Spleen (tissue), 7 donors: ENCODE results near the gene ACOX3.

Experiments
- CTCF ChIP-seq, 11 experiments: fragments of 200-600 bp in 7 of 11; fragments of 450-650 bp in 4 of 11; sonication (generic) in 4 of 11; IDR thresholded peaks in 8 of 11; conservative IDR thresholded peaks in 3 of 11; 1 replicate in 7 of 11; 2 replicates in 4 of 11; pipeline versions ENCODE4 v1.4.0 to v1.8.0; 2016 to 2021; ENCODE audit warnings: antibody characterized with exemption in 11 of 11, inconsistent platforms in 4 of 11, mild to moderate bottlenecking in 1 of 11
- POLR2A ChIP-seq, 3 donors: fragments of 450-650 bp; IDR thresholded peaks; one replicate each; pipeline ENCODE4 v1.5.1; 2017; ENCODE audit warnings: antibody characterized with exemption in 3 of 3, mild to moderate bottlenecking in 1 of 3
- POLR2AphosphoS5 ChIP-seq, 3 donors: sonication (generic); formaldehyde crosslinking; IDR thresholded peaks; one replicate each; pipeline ENCODE4 v1.5.1; 2017; ENCODE audit warnings: antibody characterized with exemption in 3 of 3
- donor health status: DM: no; HTN: no; CAD: no; lungs with moderate emphysema.
- donor health status: DM: no; HTN: no; CAD: no.
- donor health status: DM: no; HTN: no; CAD: no.

DNA sequence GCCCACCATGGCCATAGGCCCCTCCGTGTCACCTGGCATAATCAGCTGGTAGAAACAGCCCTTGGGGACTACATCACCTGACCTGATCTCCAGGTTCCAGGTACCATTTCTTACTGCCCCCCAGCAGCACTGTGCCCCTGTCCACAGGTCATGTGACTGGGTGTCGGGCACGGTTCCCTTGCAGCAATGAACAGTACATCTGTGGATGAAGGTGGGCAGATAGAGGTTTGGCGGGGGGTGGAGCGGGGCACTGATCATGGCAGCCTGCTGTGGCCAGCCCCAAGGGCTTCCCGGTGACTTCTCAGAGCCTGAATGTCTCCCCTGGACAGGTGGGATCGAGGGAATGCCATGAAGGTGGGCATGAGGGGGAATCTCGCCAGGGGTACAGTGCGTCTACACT lies 37.8 kb upstream of the ACOX3 start:
- no peak for TF ChIP-seq POLR2A (IDR thresholded peaks at IDR 0.05)
- TF ChIP-seq CTCF (IDR thresholded peaks at IDR 0.05 in 8 of 11, conservative IDR thresholded peaks at IDR 0.05 in 3 of 11) = no peak
- TF ChIP-seq POLR2AphosphoS5 (IDR thresholded peaks at IDR 0.05) = no peak
